ENCODE measurements around the gene PNLIPRP2.

PNLIPRP2 gene

GRCh38 chr10:116679351-116679750, 58.6 kb downstream of the PNLIPRP2 start:
- no peak for TF ChIP-seq SPI1 (IDR thresholded peaks at IDR 0.05; ENCODE audit: borderline replicate concordance, low read depth)
- TF ChIP-seq CTCF (IDR thresholded peaks at IDR 0.05; ENCODE audit: insufficient read depth, low read length): no peak
- no peak for TF ChIP-seq POLR2AphosphoS5 (IDR thresholded peaks at IDR 0.05; ENCODE audit: low read depth)
- no peak for TF ChIP-seq GABPA (IDR thresholded peaks at IDR 0.05; ENCODE audit: low read depth)
- no peak for TF ChIP-seq REST (IDR thresholded peaks at IDR 0.05; ENCODE audit: insufficient replicate concordance, low read depth)
- no peak for DNase-seq (ENCODE audit: low read depth in 1 of 2, low spot score in 1 of 2)
- H3K27ac ChIP-seq (replicated peaks): no peak overlapping the region
- H3K27me3 ChIP-seq (ENCODE audit: insufficient read depth, poor library complexity, severe bottlenecking): no peaks in the 10 kb centered on the region
- H3K4me3 ChIP-seq (replicated peaks; ENCODE audit: insufficient read depth, low read length): no peak overlapping the region

- H3K4me3 ChIP-seq (replicated peaks; ENCODE audit: insufficient read depth, low read length): no peak overlapping the region
Measured at GRCh38 chr10:116683166-116683565, 62.4 kb downstream of the PNLIPRP2 start.

GRCh38 chr10:116683821-116684220, 63.1 kb downstream of the PNLIPRP2 start:
- Histone ChIP-seq H3K4me3 (replicated peaks; ENCODE audit: insufficient read depth, low read length) (no peak overlapping the region), H3K27ac (replicated peaks) (no peak overlapping the region), H3K27me3 (ENCODE audit: insufficient read depth, poor library complexity, severe bottlenecking) (no peaks in the 10 kb centered on the region)
- no peak for TF ChIP-seq CTCF (IDR thresholded peaks at IDR 0.05; ENCODE audit: insufficient read depth, low read length)
- no peak for DNase-seq (ENCODE audit: low read depth in 1 of 2, low spot score in 1 of 2)

More at GRCh38 chr10:116683166-116683565, 62.4 kb downstream of the PNLIPRP2 start:
- TF ChIP-seq REST (IDR thresholded peaks at IDR 0.05; ENCODE audit: insufficient replicate concordance, low read depth): no peak
- no peak for TF ChIP-seq POLR2AphosphoS5 (IDR thresholded peaks at IDR 0.05; ENCODE audit: low read depth)
- TF ChIP-seq SPI1 (IDR thresholded peaks at IDR 0.05; ENCODE audit: borderline replicate concordance, low read depth): no peak
- no peak for TF ChIP-seq CTCF (IDR thresholded peaks at IDR 0.05; ENCODE audit: insufficient read depth, low read length)
- no peak for TF ChIP-seq GABPA (IDR thresholded peaks at IDR 0.05; ENCODE audit: low read depth)
- H3K27ac ChIP-seq (replicated peaks): no peak overlapping the region
- DNase-seq (ENCODE audit: low read depth in 1 of 2, low spot score in 1 of 2): no peak
- no peaks in the 10 kb centered on the region for H3K27me3 ChIP-seq (ENCODE audit: insufficient read depth, poor library complexity, severe bottlenecking)

- Histone ChIP-seq H3K27ac (replicated peaks) (no peak overlapping the region), H3K4me3 (replicated peaks; ENCODE audit: insufficient read depth, low read length) (no peak overlapping the region), H3K27me3 (ENCODE audit: insufficient read depth, poor library complexity, severe bottlenecking) (no peaks in the 10 kb centered on the region)
- TF ChIP-seq POLR2AphosphoS5 (IDR thresholded peaks at IDR 0.05; ENCODE audit: low read depth) (no peak), SPI1 (IDR thresholded peaks at IDR 0.05; ENCODE audit: borderline replicate concordance, low read depth) (no peak), GABPA (IDR thresholded peaks at IDR 0.05; ENCODE audit: low read depth) (no peak), REST (IDR thresholded peaks at IDR 0.05; ENCODE audit: insufficient replicate concordance, low read depth) (no peak), CTCF (IDR thresholded peaks at IDR 0.05; ENCODE audit: insufficient read depth, low read length) (no peak)
- DNase-seq (ENCODE audit: low read depth in 1 of 2, low spot score in 1 of 2): no peak
Measured at GRCh38 chr10:116684781-116685180, 64.0 kb downstream of the PNLIPRP2 start.

All from HL-60 (cell line).